ENCODE measurements around the gene MYOM3. TPM values are rescaled to one million over a fixed set of nuclear protein-coding genes. Genes with fewer than 3 reads are reported as not detected.

The MYOM3 gene
- total and polyA plus RNA-seq, 2 of the 4 experiments (the other 2 are of a cell fraction): 0.03 TPM; not detected in 1

DNA sequence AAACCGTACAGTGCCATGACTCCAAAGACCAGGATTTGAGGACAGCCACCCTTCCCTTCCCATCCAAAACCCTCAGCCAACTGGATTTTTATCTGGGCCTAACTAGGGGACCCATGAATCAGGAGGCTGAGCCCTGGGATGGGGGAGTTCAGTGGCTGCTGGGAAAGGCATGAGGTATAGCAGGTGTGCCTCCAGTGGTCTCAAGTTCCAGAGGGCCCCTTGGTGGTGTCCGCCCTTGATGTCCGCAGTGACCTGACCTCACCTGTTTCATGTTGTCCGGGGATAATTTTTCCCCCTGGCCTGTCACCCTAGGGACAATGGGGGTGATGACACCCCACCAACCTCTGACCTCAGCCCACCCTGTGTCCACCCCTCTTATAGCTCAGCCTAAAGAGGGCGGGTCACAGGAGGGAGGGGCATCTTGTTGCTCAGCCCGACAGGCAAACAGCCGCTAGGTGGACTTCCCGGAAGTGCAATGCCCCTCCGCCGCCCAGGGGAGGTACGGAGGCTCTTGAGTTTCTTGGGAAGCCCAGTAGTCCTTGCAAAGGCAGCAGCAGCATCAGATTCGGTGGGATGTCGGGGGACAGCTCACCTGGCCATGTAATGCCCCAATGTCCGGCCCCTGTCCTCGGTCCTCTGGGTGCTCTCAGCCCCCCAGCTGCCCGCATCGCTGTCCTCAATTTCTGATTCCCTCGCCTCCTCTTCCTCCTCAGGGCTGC lies 44.8 kb upstream of the MYOM3 start:
- no peak overlapping the region for H4K5ac ChIP-seq (ENCODE audit: low read depth, low read length)
- no peaks in the 10 kb centered on the region for H3K79me1 ChIP-seq (ENCODE audit: low read depth in 1 of 2, low read length in 2 of 2)
- H3K27me3 ChIP-seq (ENCODE audit: control insufficient read depth, insufficient read depth, low read length): peaks cover 70% of the 10 kb centered on the region
- no peaks in the 10 kb centered on the region for H3K4me1 ChIP-seq (ENCODE audit: control insufficient read depth, insufficient read depth, low read length)
- H3K23ac ChIP-seq (ENCODE audit: low read depth, low read length): no peak overlapping the region
- H2AK5ac ChIP-seq (ENCODE audit: low read depth, low read length): no peak overlapping the region
- H3K9me3 ChIP-seq (ENCODE audit: control insufficient read depth, insufficient read depth, low read length): no peaks in the 10 kb centered on the region
- intact Hi-C loops (cut with micrococcal nuclease) (no loop called here), dilution Hi-C loops (cut with HindIII; ENCODE audit: low sequenced_read_pairs, unreplicated experiment) (no loop called here), in situ Hi-C loops (cut with MboI; ENCODE audit: low sequenced_read_pairs) (no loop called here)
- H2AK9ac ChIP-seq (replicated peaks; ENCODE audit: low read depth, low read length, poor library complexity): no peak overlapping the region
- H3K4me3 ChIP-seq (ENCODE audit: insufficient read depth, low read depth, low read length): no peak overlapping the region
- no peak overlapping the region for H3K4me2 ChIP-seq (ENCODE audit: low read depth, low read length)
- no peak overlapping the region for H2BK15ac ChIP-seq (ENCODE audit: low read depth, low read length)
- 91% methylated on average over 4 of the region's 18 CpGs; no CpG with 5 or more reads in 1 of the 2 experiments for WGBS, 2 experiments (ENCODE audit: extremely low coverage in 2 of 2, insufficient read length in 1 of 2)
- no peak overlapping the region for H2BK20ac ChIP-seq (ENCODE audit: low read depth, low read length)
- no peak overlapping the region for H3K14ac ChIP-seq (replicated peaks; ENCODE audit: low read depth, low read length)
- no peaks in the 10 kb centered on the region for H3K9me1 ChIP-seq (ENCODE audit: insufficient read depth, low read length)
- BruUV-seq (replicated peaks): no TSS peak
- H3K4ac ChIP-seq (ENCODE audit: low read depth, low read length): no peak overlapping the region
- DNase-seq (no peak), ATAC-seq (ENCODE audit: low read depth) (no peak)
- H4K8ac ChIP-seq (ENCODE audit: low read depth in 2 of 2, low read length in 2 of 2): no peak overlapping the region
- no peaks in the 10 kb centered on the region for H3K36me3 ChIP-seq (ENCODE audit: control insufficient read depth, insufficient read depth, low read length)
- TF ChIP-seq RFX5 (IDR thresholded peaks at IDR 0.05; ENCODE audit: low read depth, low read length): no peak
- TF ChIP-seq SMC3 (IDR thresholded peaks at IDR 0.05; ENCODE audit: low read depth, low read length): no peak
- TF ChIP-seq, protein P1, sequence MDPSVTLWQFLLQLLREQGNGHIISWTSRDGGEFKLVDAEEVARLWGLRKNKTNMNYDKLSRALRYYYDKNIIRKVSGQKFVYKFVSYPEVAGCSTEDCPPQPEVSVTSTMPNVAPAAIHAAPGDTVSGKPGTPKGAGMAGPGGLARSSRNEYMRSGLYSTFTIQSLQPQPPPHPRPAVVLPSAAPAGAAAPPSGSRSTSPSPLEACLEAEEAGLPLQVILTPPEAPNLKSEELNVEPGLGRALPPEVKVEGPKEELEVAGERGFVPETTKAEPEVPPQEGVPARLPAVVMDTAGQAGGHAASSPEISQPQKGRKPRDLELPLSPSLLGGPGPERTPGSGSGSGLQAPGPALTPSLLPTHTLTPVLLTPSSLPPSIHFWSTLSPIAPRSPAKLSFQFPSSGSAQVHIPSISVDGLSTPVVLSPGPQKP (IDR thresholded peaks at IDR 0.05; ENCODE audit: borderline replicate concordance, low read depth, low read length): no peak
- TF ChIP-seq MAZ (IDR thresholded peaks at IDR 0.05; ENCODE audit: borderline replicate concordance, low read depth, low read length): no peak
- no peak for TF ChIP-seq CHD1 (IDR thresholded peaks at IDR 0.05; ENCODE audit: low read depth, low read length)
- TF ChIP-seq BHLHE40 (IDR thresholded peaks at IDR 0.05; ENCODE audit: low read depth, low read length): no peak
- TF ChIP-seq USF2 (IDR thresholded peaks at IDR 0.05; ENCODE audit: low read depth, low read length): no peak
- TF ChIP-seq CEBPB (IDR thresholded peaks at IDR 0.05; ENCODE audit: low read depth, low read length): no peak
- TF ChIP-seq RCOR1 (IDR thresholded peaks at IDR 0.05; ENCODE audit: insufficient replicate concordance, low read length): no peak
- no peak for TF ChIP-seq NFE2L2 (IDR thresholded peaks at IDR 0.05; ENCODE audit: low read depth, low read length)
- H2AFZ ChIP-seq (replicated peaks; ENCODE audit: low read length, poor library complexity): no peak overlapping the region
- H3K27ac ChIP-seq (ENCODE audit: insufficient read depth, low read length): no peak overlapping the region
- no peak overlapping the region for H2BK5ac ChIP-seq (ENCODE audit: low read depth, low read length, poor library complexity, severe bottlenecking)
- H4K20me1 ChIP-seq (ENCODE audit: insufficient read depth, low read length): no peaks in the 10 kb centered on the region
- CTCF ChIA-PET: no interaction called here
- no peak overlapping the region for H4K91ac ChIP-seq (ENCODE audit: insufficient read depth, low read depth, low read length)
- no peak overlapping the region for H3K56ac ChIP-seq (ENCODE audit: extremely low read depth, insufficient read depth, low read length)
- H2BK120ac ChIP-seq (ENCODE audit: low read depth, low read length): no peak overlapping the region
- no peak overlapping the region for H3K9ac ChIP-seq (ENCODE audit: low read depth, low read length)
- H3K18ac ChIP-seq (ENCODE audit: low read depth, low read length): no peak overlapping the region
- POLR2A ChIA-PET (ENCODE audit: unreplicated experiment): no interaction called here
